Measurements from ENCODE around the gene KSR2.

The KSR2 gene

GRCh38 chr12:117587631-117588287, 381.0 kb downstream of the KSR2 start:
- DNase-seq (ENCODE audit: low read depth) = peak; percentile 31
- H3K4me3 ChIP-seq (ENCODE audit: low read length) = no peak overlapping the region
- peak; percentile 89 for TF ChIP-seq CTCF (conservative IDR thresholded peaks at IDR 0.05; ENCODE audit: low read length)

GRCh38 chr12:117583677-117584225, 385.0 kb downstream of the KSR2 start:
- peak overlapping the region; percentile 28 for H3K4me3 ChIP-seq (ENCODE audit: low read length)

GRCh38 chr12:117583092-117583491, 385.7 kb downstream of the KSR2 start:
- DNase-seq (ENCODE audit: low read depth) = no peak
- no peak for TF ChIP-seq CTCF (conservative IDR thresholded peaks at IDR 0.05; ENCODE audit: low read length)
- H3K4me3 ChIP-seq (ENCODE audit: low read length) = no peak overlapping the region

More at GRCh38 chr12:117583677-117584225, 385.0 kb downstream of the KSR2 start:
- no peak for DNase-seq (ENCODE audit: low read depth)
- TF ChIP-seq CTCF (conservative IDR thresholded peaks at IDR 0.05; ENCODE audit: low read length) = no peak

GRCh38 chr12:117582135-117582784, 386.5 kb downstream of the KSR2 start:
- H3K4me3 ChIP-seq (ENCODE audit: low read length) = no peak overlapping the region
- no peak for TF ChIP-seq CTCF (conservative IDR thresholded peaks at IDR 0.05; ENCODE audit: low read length)
- peak; percentile 87 for DNase-seq (ENCODE audit: low read depth)

GRCh38 chr12:117580718-117581062, 388.1 kb downstream of the KSR2 start:
- no peak for TF ChIP-seq CTCF (conservative IDR thresholded peaks at IDR 0.05; ENCODE audit: low read length)
- H3K4me3 ChIP-seq (ENCODE audit: low read length) = no peak overlapping the region
- peak; percentile 52 for DNase-seq (ENCODE audit: low read depth)

- peak; percentile 24 for DNase-seq (ENCODE audit: low read depth)
- TF ChIP-seq CTCF (conservative IDR thresholded peaks at IDR 0.05; ENCODE audit: low read length) = no peak
- H3K4me3 ChIP-seq (ENCODE audit: low read length) = no peak overlapping the region
Measured at GRCh38 chr12:117580015-117580717, 388.6 kb downstream of the KSR2 start.
